Skeletal muscle tissue (tissue), 4 donors: Measurements from ENCODE around the gene CRHR2. TPM values are rescaled to one million over a fixed set of nuclear protein-coding genes. Genes with fewer than 3 reads are reported as not detected.
"Not testable (repeated sequence)": the region's sequence is repeated elsewhere in the genome, so short reads cannot be mapped to it uniquely, and the experiment has no call there.

Experiments used
- H3K27ac ChIP-seq: one replicate; pipeline ENCODE4 v1.7.0; 2013; ENCODE audit warnings: mild to moderate bottlenecking, low read depth, low read length, inconsistent platforms
- H3K27me3 ChIP-seq, 3 donors: one replicate each; pipeline ENCODE4 v1.7.0; 2013; ENCODE audit warnings: low read length in 3 of 3; ENCODE audit not compliant: control insufficient read depth in 3 of 3, insufficient read depth in 3 of 3
- H3K36me3 ChIP-seq, 3 donors: one replicate each; pipeline ENCODE4 v1.7.0; 2013; ENCODE audit warnings: low read length in 3 of 3; ENCODE audit not compliant: control insufficient read depth in 3 of 3, insufficient read depth in 3 of 3
- H3K4me1 ChIP-seq, 3 donors: one replicate each; pipeline ENCODE4 v1.7.0; 2013; ENCODE audit warnings: low read length in 3 of 3, mild to moderate bottlenecking in 3 of 3; ENCODE audit not compliant: control insufficient read depth in 3 of 3, insufficient read depth in 3 of 3
- H3K4me3 ChIP-seq, 3 donors: one replicate each; pipeline ENCODE4 v1.7.0; 2013; ENCODE audit warnings: low read length in 3 of 3
- H3K9ac ChIP-seq, 3 donors: one replicate each; pipeline ENCODE4 v1.7.0; 2013; ENCODE audit warnings: low read length in 3 of 3, mild to moderate bottlenecking in 3 of 3, moderate library complexity in 2 of 3, low read depth in 1 of 3
- H3K9me3 ChIP-seq, 3 donors: one replicate each; pipeline ENCODE4 v1.7.0; 2013; ENCODE audit warnings: low read length in 3 of 3; ENCODE audit not compliant: control insufficient read depth in 3 of 3
- total RNA-seq: library from RNA; depleted of rRNA; stranded (reverse); fragments of >200 nt; gene quantifications from one replicate; pipeline ENCODE4 v1.2.3, GENCODE V29; 2014
- donor health status: Osteomylitis.

CRHR2 gene
- total RNA-seq, 1 donor from 2014 or later, result under 0.01 TPM

- no peaks in the 10 kb centered on the region for H3K4me1 ChIP-seq
- H3K27me3 ChIP-seq, result no peaks in the 10 kb centered on the region
Observed at GRCh38 chr7:30649717-30650420, 32.4 kb downstream of the CRHR2 start.

GRCh38 chr7:30648744-30649540 lies 33.3 kb downstream of the CRHR2 start:
- no peaks in the 10 kb centered on the region for H3K27me3 ChIP-seq
- H3K4me3 ChIP-seq, result no peak overlapping the region
- no peak overlapping the region for H3K9ac ChIP-seq
- no peak overlapping the region for H3K27ac ChIP-seq
- no peaks in the 10 kb centered on the region for H3K9me3 ChIP-seq
- peaks cover 2 to 10% (median 2%) of the 10 kb centered on the region in 3 donors for H3K36me3 ChIP-seq
- H3K4me1 ChIP-seq, result no peaks in the 10 kb centered on the region

More at GRCh38 chr7:30649717-30650420, 32.4 kb downstream of the CRHR2 start:
- Histone ChIP-seq H3K27ac (no peak overlapping the region), H3K36me3 (peaks cover 0 to 10% (median 2%) of the 10 kb centered on the region in 3 donors), H3K4me3 (no peak overlapping the region), H3K9me3 (no peaks in the 10 kb centered on the region), H3K9ac (no peak overlapping the region)

GRCh38 chr7:30647589-30648364 lies 34.5 kb downstream of the CRHR2 start:
- no peaks in the 10 kb centered on the region for H3K4me1 ChIP-seq
- H3K27me3 ChIP-seq, result no peaks in the 10 kb centered on the region
- peaks cover 3 to 10% (median 4%) of the 10 kb centered on the region in 3 donors for H3K36me3 ChIP-seq
- no peaks in the 10 kb centered on the region for H3K9me3 ChIP-seq
- no peak overlapping the region for H3K4me3 ChIP-seq
- H3K27ac ChIP-seq, result no peak overlapping the region
- H3K9ac ChIP-seq, result no peak overlapping the region

- H3K9me3 ChIP-seq, result no peaks in the 10 kb centered on the region
- no peaks in the 10 kb centered on the region for H3K27me3 ChIP-seq
- no peak overlapping the region for H3K27ac ChIP-seq
Observed at GRCh38 chr7:30646154-30646553, 36.1 kb downstream of the CRHR2 start.

GRCh38 chr7:30645661-30646060 lies 36.6 kb downstream of the CRHR2 start:
- Histone ChIP-seq H3K36me3 (peaks cover 4 to 10% (median 4%) of the 10 kb centered on the region in 3 donors), H3K4me3 (no peak overlapping the region), H3K27me3 (no peaks in the 10 kb centered on the region), H3K4me1 (no peaks in the 10 kb centered on the region), H3K27ac (no peak overlapping the region), H3K9ac (no peak overlapping the region), H3K9me3 (no peaks in the 10 kb centered on the region)

More at GRCh38 chr7:30646154-30646553, 36.1 kb downstream of the CRHR2 start:
- peaks cover 4 to 10% (median 4%) of the 10 kb centered on the region in 3 donors for H3K36me3 ChIP-seq
- H3K4me1 ChIP-seq, result no peaks in the 10 kb centered on the region
- no peak overlapping the region for H3K4me3 ChIP-seq
- H3K9ac ChIP-seq, result no peak overlapping the region

- Histone ChIP-seq H3K4me1 (no peaks in the 10 kb centered on the region), H3K27ac (no peak overlapping the region), H3K27me3 (no peaks in the 10 kb centered on the region), H3K36me3 (peaks cover 4 to 10% (median 4%) of the 10 kb centered on the region in 3 donors), H3K9ac (no peak overlapping the region), H3K9me3 (no peaks in the 10 kb centered on the region), H3K4me3 (no peak overlapping the region)
Observed at GRCh38 chr7:30644286-30644955, 37.8 kb downstream of the CRHR2 start.

- H3K27me3 ChIP-seq, result no peaks in the 10 kb centered on the region
- H3K36me3 ChIP-seq, result peaks cover 4 to 10% (median 4%) of the 10 kb centered on the region in 3 donors
- no peaks in the 10 kb centered on the region for H3K9me3 ChIP-seq
- H3K4me1 ChIP-seq, result no peaks in the 10 kb centered on the region
- H3K27ac ChIP-seq, result no peak overlapping the region
- H3K9ac ChIP-seq, result no peak overlapping the region
- no peak overlapping the region for H3K4me3 ChIP-seq
Observed at GRCh38 chr7:30642789-30643188, 39.5 kb downstream of the CRHR2 start.

- not testable (repeated sequence) for H3K27me3 ChIP-seq, H3K4me1 ChIP-seq, H3K27ac ChIP-seq, H3K9me3 ChIP-seq, H3K9ac ChIP-seq, H3K4me3 ChIP-seq, H3K36me3 ChIP-seq
Observed at GRCh38 chr7:30642322-30642721, 39.9 kb downstream of the CRHR2 start.

- no peak overlapping the region for H3K4me3 ChIP-seq
- no peaks in the 10 kb centered on the region for H3K4me1 ChIP-seq
- no peaks in the 10 kb centered on the region for H3K9me3 ChIP-seq
- peaks cover 20 to 45% (median 35%) of the 10 kb centered on the region in 3 donors for H3K36me3 ChIP-seq
- no peak overlapping the region for H3K9ac ChIP-seq
- no peaks in the 10 kb centered on the region for H3K27me3 ChIP-seq
- H3K27ac ChIP-seq, result no peak overlapping the region
Observed at GRCh38 chr7:30635798-30636197, 46.5 kb downstream of the CRHR2 start.
